ENCODE measurements around the gene USP36. TPM values are rescaled to one million over a fixed set of nuclear protein-coding genes. Genes with fewer than 3 reads are reported as not detected.

Gene USP36
- total RNA-seq, 4 donors from 2014 or later, result 26.6 to 44.0 (median 34.6) TPM

GRCh38 chr17:78838574-78839005 lies 2.0 kb downstream of the USP36 start:
- TF ChIP-seq POLR2AphosphoS5 (IDR thresholded peaks at IDR 0.05), result no peak
- TF ChIP-seq POLR2A (IDR thresholded peaks at IDR 0.05), result no peak
- no peak for TF ChIP-seq CTCF (IDR thresholded peaks at IDR 0.05)
- TF ChIP-seq EP300 (IDR thresholded peaks at IDR 0.05), result no peak
- H3K9me3 ChIP-seq, result no peaks in the 10 kb centered on the region
- H3K36me3 ChIP-seq, result peaks cover 0 to 49% of the 10 kb centered on the region in 2 donors
- peak overlapping the region in 2 of 4 donors; percentile 96 for H3K27ac ChIP-seq
- H3K4me1 ChIP-seq, result peaks cover 0 to 41% (median 14%) of the 10 kb centered on the region in 3 donors
- no peaks in the 10 kb centered on the region for H3K27me3 ChIP-seq
- ATAC-seq, result no peak
- H3K4me3 ChIP-seq, result peak overlapping the region in 1 of 2 donors; percentile 97
- WGBS, 2 donors (ENCODE audit: low coverage in 1 of 2), result 88 to 91% methylated on average over 13 to 19 of the region's 22 CpGs

DNA sequence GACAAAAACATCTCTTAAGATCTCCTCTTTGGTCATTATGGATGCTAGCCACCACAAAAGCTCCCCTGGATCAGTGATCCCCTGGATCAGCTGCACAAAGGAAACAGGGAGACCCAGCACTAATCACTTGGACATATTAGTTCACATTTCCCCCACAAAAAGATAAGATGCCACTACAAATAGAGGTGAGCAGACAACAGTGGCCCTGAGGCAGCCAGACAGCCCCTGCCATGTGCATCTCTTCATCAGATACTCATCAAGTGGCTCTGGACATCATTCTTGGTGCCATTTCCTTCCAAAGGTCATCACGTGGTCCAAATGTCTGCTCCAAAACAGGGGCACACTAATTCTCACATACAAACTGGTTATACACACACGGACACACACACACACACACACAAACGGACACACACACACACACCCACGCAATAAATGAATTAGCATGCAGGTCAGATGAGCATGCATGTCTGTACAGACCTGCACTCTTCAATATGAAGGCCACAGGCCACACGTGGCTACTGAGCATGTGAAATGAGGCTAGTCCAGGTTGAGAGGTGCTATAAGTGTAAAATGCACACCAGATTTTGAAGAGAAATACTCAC lies 4.1 kb downstream of the USP36 start:
- Histone ChIP-seq H3K27me3 (no peaks in the 10 kb centered on the region), H3K9me3 (no peaks in the 10 kb centered on the region), H3K36me3 (peaks cover 0 to 70% of the 10 kb centered on the region in 2 donors), H3K27ac (no peak overlapping the region), H3K4me1 (peaks cover 0 to 37% (median 12%) of the 10 kb centered on the region in 3 donors), H3K4me3 (no peak overlapping the region)
- WGBS, 2 donors (ENCODE audit: low coverage in 1 of 2), result 59 to 65% methylated on average over 4 to 5 of the region's 5 CpGs
- no peak for ATAC-seq
- TF ChIP-seq CTCF (IDR thresholded peaks at IDR 0.05), result no peak
- TF ChIP-seq POLR2AphosphoS5 (IDR thresholded peaks at IDR 0.05), result no peak
- TF ChIP-seq POLR2A (IDR thresholded peaks at IDR 0.05), result no peak
- TF ChIP-seq EP300 (IDR thresholded peaks at IDR 0.05), result no peak

DNA sequence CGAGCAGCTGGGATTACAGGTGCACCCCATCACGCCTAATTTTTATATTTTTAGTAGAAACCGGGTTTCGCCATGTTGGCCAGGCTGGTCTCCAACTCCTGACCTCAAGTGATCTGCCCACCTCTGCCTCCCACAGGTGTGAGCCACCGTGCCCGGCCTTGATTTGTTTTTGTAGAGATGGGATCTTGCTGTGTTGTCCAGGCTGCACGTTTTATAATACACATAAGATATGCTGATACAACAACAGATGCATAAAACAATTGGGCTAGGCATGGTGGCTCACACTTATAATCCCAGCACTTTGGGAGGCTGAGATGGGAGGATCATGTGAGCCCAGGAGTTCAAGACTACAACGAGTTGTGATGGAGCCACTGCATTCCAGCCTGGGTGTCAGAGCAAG lies 6.0 kb downstream of the USP36 start:
- Histone ChIP-seq H3K36me3 (peaks cover 0 to 90% of the 10 kb centered on the region in 2 donors), H3K4me1 (peaks cover 0 to 29% (median 11%) of the 10 kb centered on the region in 3 donors), H3K27ac (no peak overlapping the region), H3K27me3 (no peaks in the 10 kb centered on the region), H3K9me3 (no peaks in the 10 kb centered on the region), H3K4me3 (no peak overlapping the region)
- TF ChIP-seq POLR2AphosphoS5 (IDR thresholded peaks at IDR 0.05) (no peak), POLR2A (IDR thresholded peaks at IDR 0.05) (no peak), CTCF (IDR thresholded peaks at IDR 0.05) (no peak), EP300 (IDR thresholded peaks at IDR 0.05) (no peak)
- ATAC-seq, result no peak
- 88 to 96% methylated on average over 1 to 8 of the region's 8 CpGs for WGBS, 2 donors (ENCODE audit: low coverage in 1 of 2)

GRCh38 chr17:78832541-78832810 lies 8.1 kb downstream of the USP36 start:
- H3K9me3 ChIP-seq, result no peaks in the 10 kb centered on the region
- no peaks in the 10 kb centered on the region for H3K27me3 ChIP-seq
- ATAC-seq, result no peak
- WGBS, 2 donors (ENCODE audit: low coverage in 1 of 2), result 75 to 90% methylated on average over 1 to 2 of the region's 2 CpGs
- no peak overlapping the region for H3K27ac ChIP-seq
- H3K4me1 ChIP-seq, result peaks cover 0 to 8% (median 0%) of the 10 kb centered on the region in 3 donors
- no peak overlapping the region for H3K4me3 ChIP-seq
- H3K36me3 ChIP-seq, result peaks cover 0 to 100% of the 10 kb centered on the region in 2 donors
- TF ChIP-seq CTCF (IDR thresholded peaks at IDR 0.05) (no peak), POLR2AphosphoS5 (IDR thresholded peaks at IDR 0.05) (no peak)
